GM21717 (cell line): ENCODE measurements around the gene MCF2.
A peak's percentile ranks its signal among the peaks of the same experiment; 100 is the strongest.

Experiments used
- ATAC-seq: cut with Tn5 transposase; IDR thresholded peaks from one replicate; pipeline ENCODE4 v1.9.1; 2021; ENCODE audit warnings: mild to moderate bottlenecking, moderate library complexity; ENCODE audit not compliant: unreplicated experiment

The MCF2 gene

DNA sequence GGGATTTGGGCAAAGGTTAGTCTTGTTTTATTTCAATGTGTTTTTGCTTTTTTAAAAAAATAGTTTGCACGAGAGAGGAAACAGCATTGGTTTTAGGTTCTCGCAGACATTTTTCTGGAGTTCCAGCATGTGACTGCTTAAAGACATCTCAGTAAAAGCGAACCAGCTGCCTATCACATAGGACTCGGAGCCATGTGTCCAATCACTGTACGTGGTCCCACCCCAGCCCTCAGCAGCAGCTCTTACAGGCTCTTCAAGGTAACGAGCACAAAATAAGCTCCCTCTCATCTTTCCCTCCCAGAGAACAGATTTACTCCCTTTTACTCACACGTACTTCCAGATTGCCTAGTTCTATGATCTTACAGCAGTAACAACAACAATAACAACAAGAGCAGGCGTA, 68.7 kb downstream of the MCF2 start:
- ATAC-seq: no peak

DNA sequence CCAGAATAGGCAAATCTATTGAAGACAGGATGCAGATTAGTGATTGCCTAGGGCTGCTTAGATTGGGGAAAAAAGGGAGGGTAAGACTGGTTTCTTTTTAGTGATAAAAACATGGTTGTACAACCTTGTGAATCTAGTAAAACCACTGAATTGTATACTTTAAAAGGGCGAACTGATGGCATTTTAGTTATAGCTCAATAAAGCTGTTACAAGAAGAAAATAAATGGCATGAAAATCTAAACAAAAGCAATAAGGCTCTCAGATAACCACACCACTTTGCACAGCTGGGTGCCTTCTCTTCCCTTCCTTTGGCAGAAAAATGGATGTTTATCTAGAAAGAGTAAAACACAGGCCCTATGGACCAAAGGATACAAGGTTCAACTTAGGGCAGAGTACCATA, 107.9 kb downstream of the MCF2 start:
- ATAC-seq: no peak

DNA sequence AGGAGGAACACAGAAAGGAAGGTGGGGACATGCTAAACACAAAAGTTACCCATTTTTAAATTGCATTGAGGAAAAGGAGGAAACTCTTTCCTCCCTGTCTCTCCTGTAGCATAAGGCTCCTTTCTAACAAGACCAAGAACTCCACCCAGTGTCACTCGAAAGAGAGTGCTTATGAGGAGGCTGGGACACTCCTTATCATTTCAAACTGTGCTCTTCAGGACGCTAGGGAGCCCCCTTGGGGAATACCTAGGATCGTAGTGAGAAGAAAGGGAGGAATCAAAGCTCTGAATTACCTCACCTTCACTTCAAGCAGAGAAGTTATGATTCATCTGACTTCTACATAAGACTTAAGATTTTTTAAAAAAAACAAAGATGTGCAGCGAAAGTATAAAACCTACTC, 111.9 kb downstream of the MCF2 start:
- ATAC-seq: no peak

DNA sequence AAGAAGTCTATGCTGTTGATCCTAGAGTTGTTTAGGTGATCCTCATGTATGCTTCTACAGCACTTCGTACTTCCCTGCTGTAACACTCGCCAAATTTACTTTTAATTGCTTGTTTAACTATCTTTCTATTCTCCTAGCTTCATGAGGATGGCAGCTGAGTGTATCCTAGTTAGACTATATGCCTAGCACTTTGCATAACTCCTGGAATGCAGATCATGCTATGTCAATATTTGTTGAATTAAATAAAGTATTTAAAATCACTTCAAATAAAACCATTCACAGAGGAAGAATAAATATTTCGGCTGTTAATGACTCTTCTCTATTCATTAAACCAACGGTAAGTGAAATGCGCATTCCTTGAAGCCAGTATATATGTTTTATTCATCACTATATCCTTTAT, 122.4 kb downstream of the MCF2 start:
- ATAC-seq: no peak

DNA sequence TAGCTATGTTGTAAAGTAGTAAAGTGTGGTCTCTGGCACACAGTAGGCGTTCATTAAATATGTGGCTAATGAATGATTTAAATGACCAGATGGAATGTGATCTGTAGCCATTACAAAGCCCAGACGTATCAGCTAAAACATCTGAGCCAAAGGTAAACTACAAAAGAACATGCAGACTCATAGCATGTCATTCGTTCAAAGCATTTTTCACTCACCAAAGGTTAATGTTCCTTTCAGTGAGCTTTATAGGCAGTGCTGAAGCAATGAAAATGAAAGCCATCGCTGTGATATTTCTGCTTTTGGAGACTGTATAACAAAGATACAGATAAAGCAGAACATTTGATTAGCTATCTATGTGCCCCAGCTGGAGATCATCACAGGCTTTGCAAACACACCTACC, 126.9 kb downstream of the MCF2 start:
- ATAC-seq: no peak

DNA sequence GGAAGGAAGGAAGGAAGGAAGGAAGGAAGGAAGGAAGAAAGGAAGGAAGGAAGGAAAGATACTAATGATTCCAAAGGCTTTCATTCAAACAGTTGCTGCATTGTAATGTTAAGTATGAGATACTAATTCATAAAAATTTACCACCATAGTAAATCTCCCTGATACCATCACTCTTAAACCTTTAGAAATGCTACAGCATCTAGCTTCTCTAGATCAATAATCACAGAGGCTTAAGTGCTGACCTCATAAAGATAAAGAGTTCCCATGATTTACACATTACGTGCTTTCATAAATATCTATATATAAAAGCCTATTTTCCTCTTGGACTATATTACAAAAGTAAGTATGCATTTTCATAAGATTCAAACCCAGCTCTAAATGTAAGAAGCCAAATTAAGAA, 141.0 kb downstream of the MCF2 start:
- ATAC-seq: no peak

DNA sequence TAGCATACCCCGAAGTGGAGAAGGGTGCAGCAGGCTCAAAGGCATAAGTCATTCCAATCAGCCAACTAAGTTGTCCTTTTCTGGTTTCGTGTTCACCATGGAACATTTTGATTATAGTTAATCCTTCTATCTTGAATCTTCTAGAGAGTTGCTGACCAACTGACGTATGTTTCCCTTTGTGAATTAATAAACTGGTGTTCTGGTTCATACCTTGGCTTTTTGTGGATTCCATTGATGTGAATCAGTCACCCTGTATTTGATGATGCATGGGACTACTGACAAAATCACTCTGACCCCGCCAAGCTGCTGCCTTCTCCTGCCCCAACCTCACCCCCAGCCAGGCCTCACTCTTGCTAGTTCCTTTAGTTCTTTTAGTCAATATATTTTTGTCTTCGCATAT, 144.7 kb downstream of the MCF2 start:
- ATAC-seq: no peak

DNA sequence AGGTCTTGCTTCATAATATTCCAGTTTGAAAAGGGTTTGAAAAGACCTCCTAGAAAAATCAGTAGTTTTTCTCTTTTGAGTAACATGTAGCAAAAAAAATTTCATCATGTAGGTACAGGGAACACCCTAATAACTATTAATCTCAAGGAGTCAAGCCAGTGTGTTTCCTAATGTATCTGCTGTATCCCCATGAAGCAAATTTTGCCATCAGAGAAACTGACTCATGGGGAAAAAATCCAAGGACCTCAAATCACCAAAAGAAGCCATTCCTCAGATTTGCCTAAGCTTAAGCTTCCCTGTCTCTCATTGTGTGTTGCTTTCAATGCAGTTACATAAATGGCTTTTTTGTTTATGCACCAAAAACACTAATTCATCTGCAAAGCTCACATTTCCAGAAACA, 147.7 kb downstream of the MCF2 start:
- ATAC-seq: no peak

DNA sequence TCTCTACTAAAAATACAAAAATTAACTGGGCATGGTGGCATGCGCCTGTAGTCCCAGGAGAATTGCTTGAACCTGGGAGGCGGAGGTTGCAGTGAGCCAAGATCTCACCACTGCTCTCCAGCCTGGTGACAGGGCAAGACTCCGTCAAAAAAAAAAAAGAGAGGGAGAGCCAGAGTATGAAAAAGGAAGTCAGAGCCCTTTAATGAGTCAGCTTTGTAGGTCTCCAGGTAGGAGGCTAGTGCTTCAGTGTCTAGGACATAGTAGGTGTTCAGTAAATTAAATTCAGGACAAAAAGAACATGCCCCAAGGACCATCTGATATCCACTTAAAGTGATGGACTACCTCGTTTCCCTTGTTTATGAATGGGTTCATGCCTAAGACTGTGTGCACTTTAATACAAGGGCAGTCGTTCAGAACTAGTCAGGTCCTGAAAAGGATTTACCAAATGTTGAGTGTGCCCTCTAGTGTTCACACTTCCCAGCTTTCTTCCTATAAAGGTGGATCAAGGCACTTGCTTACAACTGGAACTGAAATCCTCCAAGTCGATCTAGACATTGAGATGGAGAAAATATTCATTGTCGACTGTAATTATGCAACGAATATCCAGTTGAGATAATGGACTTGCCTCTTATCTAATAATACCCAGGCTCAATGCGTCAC, 148.5 kb downstream of the MCF2 start:
- peak; percentile 78 for ATAC-seq

DNA sequence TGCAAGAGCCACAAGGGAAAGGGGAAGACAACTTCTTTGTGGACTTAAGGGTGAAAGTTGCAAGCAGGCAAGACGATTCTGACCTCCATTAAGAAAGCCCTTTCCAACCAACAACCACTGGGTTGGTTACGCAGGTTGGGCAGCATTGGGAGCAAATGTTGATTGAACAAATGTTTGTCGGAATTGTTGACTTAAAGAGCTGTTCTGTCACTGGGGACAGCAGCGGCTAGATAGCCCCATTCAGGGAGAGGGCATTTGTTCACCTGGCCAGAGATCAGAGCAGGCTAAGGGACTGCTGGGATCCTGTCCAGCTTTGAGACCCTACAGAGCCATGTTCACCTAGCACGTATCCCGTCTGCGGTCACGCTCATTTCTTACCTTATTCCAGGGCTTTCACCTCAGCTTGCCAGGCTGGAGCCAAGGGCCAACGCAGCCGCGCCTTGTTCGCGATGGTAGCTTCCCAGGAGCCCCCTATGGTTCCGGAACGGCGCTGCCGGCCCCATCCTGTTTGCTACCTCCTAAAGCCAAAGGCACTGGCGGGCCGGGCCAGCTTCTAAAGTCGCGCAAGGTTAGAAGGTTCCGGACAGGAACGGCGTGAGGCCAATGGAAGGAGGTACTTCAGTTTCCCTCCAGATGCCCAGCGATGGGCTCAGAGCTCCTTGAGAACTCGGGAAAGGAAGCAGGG, 152.8 kb downstream of the MCF2 start:
- no peak for ATAC-seq

DNA sequence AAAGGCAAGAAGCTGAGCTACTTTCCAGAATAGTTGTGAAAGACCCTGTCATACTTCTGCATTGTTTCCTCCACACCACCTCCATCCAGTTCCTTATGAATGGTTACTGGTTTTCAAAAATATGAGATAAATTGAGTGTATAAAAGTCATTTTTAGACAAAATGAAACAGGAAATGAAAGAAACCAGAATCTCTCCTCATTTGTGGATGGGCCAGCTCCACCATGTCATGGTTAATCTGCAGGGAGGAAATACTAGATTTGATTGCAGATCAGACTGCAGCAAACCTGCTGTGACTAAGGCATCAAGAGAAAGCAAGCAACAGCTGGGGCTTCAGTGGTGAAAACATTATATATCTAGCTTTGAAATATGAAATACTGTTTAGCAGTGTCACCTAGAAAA, 153.6 kb downstream of the MCF2 start:
- ATAC-seq: peak; percentile 37

DNA sequence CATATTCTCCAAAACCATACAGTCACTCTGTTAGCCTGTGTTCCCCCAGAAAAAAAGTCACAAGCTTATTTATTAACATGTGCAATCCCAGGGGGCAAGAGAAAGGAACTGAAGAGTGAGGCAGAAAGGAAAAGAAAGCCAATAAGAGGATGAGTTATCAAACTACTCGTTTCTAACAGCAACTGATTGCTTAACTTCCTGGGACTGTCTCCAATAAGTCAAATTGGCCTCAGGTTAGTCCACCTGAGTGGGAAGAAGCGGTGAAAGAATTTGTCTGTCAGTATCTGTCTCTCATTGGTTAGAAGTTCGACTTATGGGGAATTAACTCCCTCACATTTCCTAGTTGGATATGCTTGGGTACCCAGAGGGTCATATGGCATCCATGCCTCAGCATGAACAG, 163.4 kb downstream of the MCF2 start:
- ATAC-seq: no peak

DNA sequence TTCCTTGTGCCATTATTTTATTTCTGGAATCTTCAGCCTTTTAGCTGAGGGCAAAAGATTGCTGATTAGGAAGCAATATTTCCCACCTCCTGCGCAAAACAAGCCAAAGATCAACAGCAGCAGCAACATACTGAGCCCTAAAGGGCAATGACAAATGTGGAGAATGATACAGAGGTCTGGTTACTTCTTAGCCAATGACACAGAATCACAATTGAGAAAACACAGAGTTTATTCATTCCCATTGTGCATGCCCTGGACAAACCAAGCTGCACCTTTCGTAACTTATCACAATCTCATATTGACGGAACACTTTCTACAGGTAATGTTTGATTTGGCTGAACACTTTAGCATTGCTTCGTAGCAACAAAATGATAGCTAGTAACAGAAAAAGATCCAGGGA, 164.0 kb downstream of the MCF2 start:
- ATAC-seq: no peak

DNA sequence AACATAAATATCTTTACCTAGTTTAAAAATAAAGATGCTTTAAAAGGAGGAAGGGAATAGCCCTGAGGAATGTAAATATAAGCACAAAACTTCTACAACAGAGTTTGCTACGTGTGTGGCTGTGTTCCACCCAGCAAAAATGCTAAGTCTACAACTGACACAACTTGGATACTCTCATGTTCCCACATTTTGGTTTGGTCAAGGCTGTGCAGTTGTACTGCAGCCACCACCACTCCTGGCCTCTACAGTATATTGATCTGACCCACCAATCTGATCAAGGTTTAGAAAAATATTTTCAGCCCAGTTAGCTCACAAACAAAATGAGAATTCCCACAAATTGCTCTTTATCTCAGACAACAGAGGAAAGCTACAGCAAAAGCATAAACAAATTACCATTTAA, 165.3 kb downstream of the MCF2 start:
- ATAC-seq: no peak

DNA sequence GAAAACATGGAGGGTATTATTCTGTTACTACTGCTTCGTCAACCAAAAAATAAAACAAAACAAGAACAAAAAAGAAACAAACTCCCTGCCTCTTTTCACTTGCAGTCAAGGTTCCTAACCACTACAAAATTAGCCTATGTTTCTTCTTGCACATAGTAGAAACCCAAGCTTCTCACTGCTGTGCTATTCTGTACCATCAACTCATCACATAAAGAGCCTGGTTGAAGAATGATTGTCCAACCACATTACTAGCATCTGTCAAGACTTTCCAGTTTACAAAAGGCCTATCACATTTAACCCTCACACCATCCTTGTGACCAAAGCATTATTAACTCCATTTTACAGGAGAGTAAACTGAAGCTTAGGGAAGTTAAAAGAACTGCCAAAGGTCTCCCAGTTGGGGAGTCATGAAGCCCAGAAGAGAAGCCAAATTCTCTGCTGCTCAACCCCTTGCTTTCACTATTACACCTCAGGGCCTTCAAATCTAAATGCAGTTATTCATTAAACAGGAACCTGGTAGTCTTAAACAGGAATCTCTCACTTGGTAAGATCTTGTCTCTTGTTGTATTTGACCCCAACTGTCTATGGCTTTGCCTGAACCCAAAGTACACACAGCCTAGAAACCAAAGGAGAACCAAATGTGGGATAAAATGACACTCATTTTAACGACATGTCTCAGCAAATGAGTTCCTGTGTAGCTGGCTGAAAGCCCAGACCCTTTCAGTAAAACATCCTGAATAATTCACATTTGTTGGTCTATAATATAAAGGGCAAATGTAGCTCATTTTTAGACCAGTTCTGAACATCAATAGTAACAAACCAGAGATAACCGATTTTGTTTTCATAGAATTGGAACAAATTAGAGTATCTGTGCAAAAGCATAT, 168.8 kb downstream of the MCF2 start:
- no peak for ATAC-seq

DNA sequence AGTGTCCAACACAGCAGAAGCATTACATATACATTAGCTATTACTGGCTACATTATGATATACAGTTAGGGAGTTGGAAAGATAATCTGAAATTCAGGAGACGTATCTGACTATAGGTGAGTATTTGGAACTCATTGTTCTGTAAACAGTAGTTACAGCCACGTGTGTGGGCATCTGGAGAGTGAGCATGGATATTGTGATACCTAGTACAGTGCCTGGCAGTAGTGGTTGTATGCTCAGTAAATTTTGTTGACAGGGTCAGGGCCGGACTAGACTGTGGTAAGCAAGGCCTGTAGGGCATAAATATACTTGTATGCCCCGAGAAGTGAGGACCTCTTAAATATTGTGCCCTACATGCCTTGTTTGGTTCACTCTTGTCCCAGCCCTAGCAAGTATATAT, 174.5 kb downstream of the MCF2 start:
- ATAC-seq: no peak

DNA sequence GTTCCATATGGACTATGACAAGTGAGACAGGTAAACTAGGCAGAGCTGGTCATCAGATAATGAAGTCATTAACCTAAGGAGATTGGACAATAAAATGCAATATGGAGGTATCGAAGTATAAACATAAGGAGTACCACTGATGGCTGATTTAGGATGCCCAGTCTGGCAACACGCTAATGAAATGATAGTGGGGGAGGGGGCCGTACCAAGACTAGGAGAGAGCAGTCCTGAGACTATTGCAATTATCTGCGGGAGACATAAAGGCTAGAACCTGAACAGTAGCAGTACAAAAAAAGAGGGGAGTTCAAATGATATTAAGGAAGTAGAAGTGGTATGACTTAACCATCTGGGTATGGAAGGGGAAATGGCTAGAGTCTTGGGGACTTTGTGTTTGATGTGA, 175.1 kb downstream of the MCF2 start:
- ATAC-seq: no peak
